Mucosa of gallbladder (tissue), 1 donor: ENCODE results near the gene HAT1. TPM values are rescaled to one million over a fixed set of nuclear protein-coding genes. Genes with fewer than 3 reads are reported as not detected.
"Not testable (repeated sequence)": the region's sequence is repeated elsewhere in the genome, so short reads cannot be mapped to it uniquely, and the experiment has no call there.

ENCODE experiments used
- DNase-seq: peaks from one replicate; pipeline ENCODE4 v3.0.0-alpha.2; 2020; ENCODE audit warnings: low spot score
- total RNA-seq: library from RNA; stranded (reverse); gene quantifications from one replicate; pipeline ENCODE4 v1.2.1, GENCODE V29; 2021
- donor health status: DM: no; HTN: no; CAD: no.

HAT1 gene, protein sequence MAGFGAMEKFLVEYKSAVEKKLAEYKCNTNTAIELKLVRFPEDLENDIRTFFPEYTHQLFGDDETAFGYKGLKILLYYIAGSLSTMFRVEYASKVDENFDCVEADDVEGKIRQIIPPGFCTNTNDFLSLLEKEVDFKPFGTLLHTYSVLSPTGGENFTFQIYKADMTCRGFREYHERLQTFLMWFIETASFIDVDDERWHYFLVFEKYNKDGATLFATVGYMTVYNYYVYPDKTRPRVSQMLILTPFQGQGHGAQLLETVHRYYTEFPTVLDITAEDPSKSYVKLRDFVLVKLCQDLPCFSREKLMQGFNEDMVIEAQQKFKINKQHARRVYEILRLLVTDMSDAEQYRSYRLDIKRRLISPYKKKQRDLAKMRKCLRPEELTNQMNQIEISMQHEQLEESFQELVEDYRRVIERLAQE
- 24.3 TPM for total RNA-seq

DNA sequence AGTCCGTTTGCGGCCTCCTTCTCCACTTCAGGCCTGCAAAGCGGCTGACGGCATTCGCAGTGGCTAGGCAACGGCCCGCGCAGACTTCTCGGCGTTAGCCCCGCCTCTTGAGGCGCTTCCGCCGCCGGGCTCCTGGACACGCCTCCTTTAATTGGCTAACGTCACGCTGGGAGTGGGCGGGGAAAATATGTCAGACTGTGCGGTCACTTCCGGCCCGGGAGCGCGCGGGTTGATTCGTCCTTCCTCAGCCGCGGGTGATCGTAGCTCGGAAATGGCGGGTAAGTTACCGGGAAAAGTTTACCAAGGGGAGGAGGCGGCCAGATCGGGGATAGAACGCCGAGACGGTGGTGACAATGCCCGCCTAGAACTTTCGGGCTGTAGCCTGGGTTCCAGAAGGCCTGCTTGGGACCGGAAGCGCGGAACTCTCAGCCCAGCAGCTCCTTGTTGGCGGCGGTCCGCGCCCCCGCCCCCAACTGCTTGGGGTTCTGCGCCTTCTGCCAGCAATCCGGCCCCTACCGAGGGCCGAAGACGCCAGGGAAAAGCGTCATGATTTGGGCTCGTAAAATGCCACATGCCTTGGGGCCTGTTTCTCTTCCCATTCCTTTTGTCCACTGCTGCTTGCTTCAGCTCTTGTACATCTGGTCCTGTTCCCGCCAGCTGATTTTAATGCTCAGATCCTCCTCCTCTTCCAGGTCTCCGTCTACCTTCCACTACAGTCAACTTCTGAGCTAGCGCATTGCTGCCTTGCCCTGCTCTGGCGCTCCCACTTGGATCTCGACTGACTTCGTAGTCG, at the start of gene HAT1:
Gene HAT1 (plus strand): TSS at position 232 of the 793 bp plus-strand sequence. CDS start 40 bp downstream, at position 272.
- DNase-seq, result peak; percentile 98

DNA sequence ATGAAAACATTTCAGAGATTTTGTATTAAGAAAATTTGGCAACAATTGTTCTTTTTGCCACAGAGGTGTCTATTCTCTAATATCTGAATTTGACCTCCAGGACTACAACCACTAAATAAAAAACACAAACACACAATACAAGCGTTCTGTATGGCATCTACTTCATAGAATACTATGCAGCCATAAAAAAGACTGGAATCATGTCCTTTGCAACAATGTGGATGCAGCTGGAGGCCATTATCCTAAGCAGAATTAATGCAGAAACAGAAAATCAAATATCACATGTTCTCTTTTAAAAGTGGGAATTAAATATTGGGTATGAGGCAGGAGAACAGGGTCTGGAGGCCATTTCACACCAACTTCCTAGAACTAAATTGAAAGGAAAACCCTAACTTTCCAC, 47.7 kb upstream of the HAT1 start:
- DNase-seq, result no peak

DNA sequence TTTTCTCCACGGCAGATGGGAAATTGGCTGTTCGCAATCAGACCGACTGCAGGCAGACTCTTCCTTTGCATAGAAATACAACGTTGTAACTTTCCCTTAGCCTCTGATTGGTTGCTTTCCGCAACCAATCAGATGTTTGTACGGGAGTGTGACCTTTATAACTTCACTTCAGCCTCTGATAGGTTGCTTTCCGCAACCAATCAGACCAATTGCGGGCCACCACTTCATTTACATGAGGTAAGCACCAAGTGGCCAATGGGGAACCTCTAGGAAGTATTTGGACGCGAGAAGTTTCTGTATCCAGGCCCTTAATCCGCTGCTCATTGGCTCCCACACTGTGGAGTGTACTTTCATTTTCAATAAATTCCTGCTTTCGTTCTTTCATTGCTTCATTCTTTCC, 47.3 kb upstream of the HAT1 start:
- DNase-seq, result no peak

DNA sequence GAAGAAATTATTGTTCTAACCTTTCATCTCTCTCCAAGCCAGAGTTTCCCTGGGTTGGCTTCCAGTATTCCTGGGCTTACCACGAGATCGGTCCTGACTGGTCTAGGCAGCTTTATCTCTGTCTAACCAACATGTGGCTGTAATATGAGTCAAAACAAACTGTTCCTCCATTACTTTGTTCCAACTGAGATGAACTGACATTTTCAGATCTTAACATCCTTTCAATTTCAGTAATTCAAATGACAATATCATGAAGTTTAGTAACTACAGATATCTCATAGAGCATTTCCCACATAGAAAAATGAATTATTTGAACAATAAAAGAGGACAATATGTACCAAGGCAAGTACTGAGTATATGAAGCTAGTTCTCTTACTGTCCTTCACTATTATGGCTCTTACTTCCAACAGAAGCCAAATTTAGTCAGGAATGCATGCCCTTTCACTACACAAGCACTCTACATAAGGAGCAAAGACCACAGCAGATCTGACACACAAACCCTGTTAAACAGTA, 43.7 kb upstream of the HAT1 start:
- DNase-seq, result no peak

DNA sequence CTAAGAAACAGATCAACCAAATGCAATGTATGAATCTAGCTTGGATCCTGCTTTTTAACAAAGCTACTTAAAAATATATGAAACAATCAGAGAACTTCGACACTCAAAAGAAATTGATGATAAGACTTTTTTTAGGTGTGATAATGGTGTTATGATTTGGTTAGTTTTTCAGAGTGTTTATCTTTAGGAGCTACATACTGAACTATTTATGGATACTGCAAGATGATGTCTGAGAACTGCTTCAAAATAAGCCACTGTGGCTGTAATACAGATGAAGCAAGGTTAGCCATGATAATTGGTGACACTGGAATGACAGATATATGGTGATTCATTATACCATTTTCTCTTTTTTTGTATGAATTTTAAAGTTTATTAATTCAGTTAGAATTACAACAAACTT, 42.4 kb upstream of the HAT1 start:
- no peak for DNase-seq

DNA sequence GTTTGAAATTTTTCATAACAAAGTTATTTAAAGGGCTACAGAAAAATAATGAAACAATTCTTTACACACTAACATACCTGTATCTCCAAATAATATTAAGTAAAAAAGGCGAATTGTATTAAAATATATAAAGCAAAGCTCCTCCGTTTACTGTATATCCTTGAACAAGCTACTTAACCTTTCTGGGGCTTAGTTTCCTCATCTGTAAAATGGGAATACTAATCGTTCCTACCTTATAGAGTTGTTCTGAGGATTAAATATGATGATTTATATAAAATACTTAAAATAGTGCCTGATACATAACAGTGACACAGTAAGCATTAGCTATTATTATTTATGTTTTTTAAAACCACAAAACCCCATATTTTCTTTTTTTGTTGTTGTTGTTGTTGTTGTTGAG, 41.5 kb upstream of the HAT1 start:
- DNase-seq, result no peak

DNA sequence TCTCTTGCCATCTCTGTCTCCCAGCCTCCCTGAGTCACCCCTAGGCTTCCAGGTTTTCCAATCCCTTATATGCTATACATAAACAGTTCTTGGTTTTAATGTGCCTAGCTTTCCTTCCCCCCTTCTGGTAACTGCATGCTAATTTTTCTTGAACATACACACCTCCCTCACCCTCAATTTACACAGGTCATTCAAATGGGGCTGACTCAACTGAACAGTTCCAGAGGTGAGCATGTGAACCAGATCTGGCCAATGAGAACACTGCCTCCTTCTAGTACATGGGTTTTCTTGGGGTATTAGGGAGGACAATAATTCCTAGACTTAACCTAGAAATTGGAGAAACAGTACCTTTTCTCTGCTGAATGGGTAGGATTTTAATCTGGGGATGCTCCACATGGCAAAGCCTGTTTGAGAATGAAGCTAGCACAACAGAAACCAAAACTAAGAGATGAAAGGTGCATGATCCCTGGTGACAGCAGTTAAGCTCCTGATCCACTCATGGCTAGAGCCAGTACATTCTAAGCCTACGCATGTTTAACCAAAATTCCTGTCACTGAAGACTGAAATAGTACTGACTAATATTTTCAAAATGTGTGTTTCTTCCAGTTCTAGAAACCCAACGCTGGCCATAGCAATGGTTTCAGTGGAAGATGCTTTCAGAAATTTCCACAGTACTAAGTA, 40.0 kb upstream of the HAT1 start:
- no peak for DNase-seq

DNA sequence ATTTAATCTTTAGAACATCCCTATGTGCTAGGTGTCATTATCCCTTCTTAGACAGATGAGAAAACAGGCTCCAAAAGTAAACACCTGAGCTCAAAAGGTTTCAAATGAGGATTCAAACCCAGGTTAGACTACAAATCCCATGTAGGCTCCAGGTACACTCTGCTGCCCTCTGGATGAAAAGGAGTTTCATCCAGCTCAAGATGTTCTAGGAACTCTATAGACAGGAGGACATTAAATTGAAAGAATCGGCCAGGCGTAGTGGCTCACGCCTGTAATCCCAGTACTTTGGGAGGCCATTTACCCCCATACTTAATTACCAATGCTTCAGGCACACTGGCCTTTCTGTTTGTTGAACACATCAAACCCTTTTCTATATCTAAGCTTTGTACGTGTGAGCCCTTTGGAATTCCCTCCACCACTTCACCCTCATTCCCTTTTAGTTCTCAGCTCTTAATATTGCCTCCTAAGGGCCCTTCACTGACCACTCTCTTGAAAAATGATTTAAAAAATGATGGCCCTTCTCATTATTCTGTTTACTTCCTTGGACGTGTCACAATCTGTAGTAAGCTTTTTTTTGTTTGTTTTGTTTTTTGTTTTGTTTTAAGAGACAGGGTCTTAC, 38.9 kb upstream of the HAT1 start:
- no peak for DNase-seq

DNA sequence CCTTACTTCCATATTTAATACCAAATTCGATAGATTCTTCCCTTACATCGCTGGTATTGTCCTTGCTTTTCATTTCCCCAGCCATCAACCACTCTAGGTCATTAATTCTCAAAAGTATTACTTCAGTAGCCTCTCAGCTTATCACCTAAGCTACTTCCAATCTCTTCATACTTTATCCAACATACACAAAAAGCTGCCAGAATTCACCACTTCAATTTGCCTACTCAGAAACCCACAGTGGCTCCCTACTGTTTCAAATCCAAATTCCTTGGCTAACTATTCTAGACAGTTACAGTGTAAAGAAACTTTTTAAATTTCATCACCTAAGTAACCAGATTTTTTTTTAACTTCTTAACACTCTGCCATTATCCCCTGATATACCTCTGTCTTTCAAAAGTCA, 32.9 kb upstream of the HAT1 start:
- no peak for DNase-seq

DNA sequence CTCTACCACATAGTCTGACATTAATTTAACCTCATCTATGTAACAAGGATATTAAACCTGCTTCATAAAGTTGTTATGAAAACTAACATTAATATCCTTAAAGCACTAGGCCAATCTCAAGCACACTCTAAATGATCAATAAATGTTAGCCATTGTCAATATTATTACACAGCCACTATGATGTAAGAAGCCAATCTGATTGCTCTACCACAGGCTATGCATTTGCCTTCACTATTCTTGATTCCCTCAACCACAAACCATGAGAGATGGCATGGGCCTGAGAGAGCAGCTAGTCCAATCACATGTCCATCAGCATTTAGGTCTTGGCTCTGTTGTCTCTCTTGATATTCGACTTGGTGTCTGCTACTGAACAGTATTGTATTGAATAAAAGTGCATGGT, 32.5 kb upstream of the HAT1 start:
- no peak for DNase-seq

DNA sequence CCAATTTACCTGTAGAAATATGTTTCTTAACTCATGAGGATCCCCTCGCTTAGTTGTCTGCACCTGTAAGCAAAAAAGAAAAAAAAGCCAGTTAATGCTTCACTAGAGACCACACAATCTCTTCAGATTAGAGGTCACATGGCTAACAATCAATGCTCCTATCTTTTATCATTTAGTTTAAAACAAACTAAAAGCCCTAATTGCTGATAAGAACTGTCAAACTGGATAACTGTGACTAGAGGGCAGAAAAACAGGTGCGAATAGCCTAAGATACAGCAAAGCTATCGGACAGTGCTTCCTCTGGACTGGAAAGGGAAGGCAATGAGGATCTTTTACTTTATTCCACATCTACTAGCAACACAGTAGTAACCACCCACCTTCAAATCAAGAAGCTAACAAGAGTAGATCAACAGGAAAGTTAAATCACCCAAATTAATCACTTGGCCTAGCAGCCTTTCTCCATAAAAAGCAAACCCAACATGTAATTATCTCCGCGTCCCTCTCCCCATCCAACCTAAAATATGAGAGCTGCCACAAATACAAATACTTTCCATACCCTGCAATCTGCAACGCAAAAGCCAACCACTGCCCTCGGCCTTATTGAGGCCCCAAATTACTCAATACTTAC, 29.0 kb upstream of the HAT1 start:
- DNase-seq, result no peak

DNA sequence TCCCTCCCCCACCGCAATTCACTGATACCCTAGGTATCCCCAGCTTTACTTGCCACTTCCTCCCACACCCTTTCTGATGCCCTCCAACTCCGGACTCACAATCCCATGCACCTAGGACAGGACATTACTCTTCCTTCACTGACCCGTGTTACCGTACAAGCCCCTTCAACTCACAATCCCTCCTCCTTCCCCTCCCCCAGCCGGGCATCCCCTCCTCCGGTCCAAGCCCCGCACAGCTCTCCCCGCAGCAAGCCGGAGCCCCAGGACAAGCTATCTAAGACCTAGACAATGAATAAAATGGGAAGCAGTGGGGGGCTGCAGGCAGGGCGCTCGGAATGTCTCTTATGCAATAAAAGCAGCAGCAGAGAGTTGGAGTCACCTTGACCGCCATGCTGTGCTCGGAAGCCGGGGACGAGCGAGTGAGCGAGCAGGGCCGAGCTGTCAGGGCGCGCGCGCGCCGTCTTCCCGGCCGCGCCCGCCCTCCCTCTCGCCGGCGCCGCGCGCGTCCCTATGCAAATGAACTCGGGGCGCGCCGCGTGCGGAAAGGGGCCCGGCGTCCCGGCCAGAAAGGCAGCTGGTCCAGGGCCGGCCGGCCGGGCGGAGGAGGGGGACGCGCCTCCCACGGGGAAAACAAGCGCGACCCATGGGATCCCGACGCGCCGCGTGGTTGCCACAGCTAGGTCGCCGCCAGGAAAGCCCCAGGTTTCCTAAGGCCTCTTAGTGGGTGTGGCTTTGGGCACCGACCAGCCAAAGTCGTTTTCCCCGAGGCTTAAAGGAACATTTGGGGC, 28.2 kb upstream of the HAT1 start, which contains the start of gene SLC25A12:
Gene SLC25A12 (minus strand): TSS at position 421 of the 788 bp plus-strand sequence. CDS start 30 bp downstream, at position 391.
- peak; percentile 66 for DNase-seq

DNA sequence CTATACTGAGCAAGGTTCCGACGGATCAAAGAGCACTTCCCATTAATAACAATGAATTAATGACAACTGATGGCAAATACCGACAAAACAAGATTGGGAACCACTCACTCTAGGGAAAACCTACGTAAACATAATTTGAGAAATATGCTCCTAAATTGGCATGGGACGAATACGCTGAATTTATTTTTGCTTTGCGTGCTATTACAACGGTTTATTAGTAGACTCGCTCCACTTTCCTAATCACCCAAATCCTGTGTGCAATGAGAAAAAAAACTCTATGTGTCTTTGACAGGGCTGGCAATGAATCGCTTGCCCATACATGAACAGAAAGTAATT, 27.7 kb upstream of the HAT1 start:
- no peak for DNase-seq

DNA sequence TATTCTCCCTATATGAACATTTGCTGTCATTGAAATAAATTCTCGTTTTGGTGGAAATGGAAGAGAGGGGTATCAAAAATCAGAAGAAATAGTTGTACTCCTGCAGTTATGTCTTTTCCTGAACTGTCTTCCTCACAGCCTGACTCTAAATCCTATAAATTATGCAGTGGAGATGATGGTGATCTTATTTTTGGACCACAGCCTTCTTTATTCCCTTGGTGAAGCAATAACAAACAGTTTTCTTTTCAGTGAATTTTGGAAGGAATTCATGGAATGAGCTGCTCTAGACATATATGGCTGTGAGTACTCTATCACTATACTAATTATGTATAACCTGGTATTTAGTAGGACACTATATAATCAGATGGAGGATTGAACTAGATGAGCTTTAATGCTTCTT, 26.5 kb upstream of the HAT1 start:
- no peak for DNase-seq

DNA sequence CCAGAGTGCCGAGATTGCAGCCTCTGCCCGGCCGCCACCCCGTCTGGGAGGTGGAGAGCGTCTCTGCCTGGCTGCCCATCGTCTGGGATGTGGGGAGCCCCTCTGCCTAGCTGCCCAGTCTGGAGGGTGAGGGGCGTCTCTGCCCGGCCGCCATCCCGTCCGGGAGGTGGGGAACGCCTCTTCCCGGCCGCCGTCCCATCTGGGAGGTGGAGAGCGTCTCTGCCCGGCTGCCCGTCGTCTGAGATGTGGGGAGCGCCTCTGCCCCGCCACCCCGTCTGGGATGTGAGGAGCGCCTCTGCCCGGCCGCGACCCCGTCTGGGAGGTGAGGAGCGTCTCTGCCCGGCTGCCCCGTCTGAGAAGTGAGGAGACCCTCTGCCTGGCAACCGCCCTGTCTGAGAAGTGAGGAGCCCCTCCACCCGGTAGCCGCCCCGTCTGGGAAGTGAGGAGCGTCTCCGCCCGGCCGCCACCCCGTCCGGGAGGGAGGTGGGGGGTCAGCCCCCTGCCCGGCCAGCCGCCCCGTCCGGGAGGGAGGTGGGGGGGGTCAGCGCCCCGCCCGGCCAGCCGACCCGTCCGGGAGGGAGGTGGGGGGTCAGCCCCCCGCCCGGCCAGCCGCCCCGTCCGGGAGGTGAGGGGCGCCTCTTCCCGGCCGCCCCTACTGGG, 22.5 kb upstream of the HAT1 start:
- DNase-seq, result not testable (repeated sequence)

DNA sequence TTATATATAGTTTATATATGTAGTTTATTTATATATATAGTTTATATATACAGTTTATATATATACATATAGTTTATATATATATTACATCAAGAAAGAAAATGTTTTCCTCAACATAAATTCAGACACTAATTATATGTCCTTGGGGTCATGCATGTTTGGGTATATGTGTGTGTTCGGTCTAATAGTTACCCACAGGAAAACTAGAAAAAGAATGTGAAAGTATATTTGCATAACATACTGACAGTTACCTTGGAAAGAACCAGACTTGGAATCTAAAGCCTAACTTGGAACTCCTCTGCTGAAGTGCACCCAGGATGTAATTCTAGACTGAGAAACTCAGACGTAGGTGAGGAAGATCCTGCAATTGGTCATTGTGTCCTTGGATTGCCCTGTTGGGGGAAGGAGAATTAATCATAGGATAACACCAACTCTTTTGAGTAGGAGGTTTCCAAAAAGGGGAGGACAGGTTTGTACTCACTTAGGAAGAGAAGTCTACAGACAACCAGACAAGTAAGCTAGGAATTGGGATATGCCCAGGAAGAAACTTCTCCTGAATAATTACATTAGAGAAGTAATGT, 19.3 kb upstream of the HAT1 start:
- no peak for DNase-seq

DNA sequence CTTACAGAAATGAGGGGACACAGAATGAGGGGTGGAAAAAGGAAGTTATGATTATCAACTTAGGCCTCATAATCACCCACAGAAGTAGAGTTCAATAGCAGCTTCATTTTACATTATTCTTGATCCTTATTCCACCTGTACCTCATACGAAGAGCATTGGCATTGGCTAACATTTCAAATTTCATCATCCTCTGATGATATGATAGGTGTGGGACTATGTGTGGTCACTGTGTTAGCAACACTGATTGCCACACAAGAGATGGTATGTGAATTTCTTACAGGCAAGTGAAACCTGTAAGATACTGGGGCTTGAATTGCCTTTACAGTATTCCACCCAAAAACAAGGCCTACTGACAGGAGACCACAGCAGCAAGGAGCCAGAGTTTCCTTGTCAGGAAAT, 14.0 kb upstream of the HAT1 start:
- DNase-seq, result no peak

DNA sequence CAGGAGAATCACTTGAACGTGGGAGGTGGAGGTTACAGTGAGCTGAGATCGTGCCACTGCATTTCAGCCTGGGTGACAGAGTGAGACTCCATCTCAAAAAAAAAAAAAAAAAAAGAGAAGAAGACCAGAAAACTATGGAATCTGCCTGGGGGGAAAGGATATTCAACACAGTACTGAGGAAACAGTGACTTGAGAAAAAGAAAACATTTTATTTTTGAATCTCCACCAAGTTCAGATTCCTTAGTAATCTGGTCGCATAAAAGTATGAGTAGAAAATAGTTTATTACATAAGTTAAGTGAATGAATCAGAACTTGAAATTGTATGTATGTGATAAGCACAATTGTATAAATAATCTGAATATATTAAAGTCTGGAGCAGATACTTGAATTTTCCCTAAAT, 13.0 kb upstream of the HAT1 start:
- no peak for DNase-seq

DNA sequence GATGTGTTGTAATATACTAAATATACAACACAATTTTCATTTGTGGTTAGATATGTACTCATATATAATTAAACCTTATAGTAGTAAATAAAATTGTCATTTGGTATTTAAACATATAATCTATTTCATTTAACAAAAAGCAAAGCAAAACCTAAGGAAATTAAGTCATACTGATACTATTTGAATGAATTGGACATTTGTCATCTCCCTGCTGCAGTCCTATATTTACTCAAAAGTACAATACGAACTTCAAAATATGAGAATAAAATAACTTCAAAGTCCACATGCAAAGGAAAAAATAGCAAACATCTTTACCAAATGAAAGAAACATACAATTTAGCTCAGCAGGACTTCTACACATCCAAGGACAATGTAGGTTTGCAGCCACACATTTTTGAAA, 11.8 kb upstream of the HAT1 start:
- no peak for DNase-seq

DNA sequence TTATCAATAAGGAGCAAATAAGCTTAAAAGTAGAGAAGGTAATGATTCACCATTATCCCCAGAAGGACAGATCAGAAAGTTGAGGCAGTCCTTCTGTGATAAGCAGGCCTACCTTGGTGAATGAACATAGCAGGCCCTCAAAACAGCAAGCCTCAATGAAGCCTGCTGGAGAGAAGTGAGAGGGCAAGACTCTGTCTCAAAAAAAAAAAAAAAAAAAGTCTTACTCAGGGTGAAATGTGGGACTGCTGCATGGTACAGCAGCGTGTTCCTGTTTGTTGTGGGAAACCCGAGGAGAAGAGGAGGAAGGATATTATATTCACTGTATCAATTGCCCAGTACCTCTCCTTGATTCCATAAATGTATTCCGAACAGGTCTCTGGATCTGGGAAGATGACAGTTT, 8.7 kb upstream of the HAT1 start:
- DNase-seq, result no peak
